Breast epithelium (tissue), 4 donors: ENCODE results near the gene AGO3. TPM values are rescaled to one million over a fixed set of nuclear protein-coding genes. Genes with fewer than 3 reads are reported as not detected.

Experiments
- DNase-seq, 2 donors: peaks; one replicate each; pipeline ENCODE4 v3.0.0-alpha.2; 2019; ENCODE audit warnings: low spot score in 2 of 2
- H3K27ac ChIP-seq, 2 donors: fragments of 200-600 bp; sonication (generic) in 1 of 2; one replicate each; pipeline ENCODE4 v1.5.1; 2016 to 2019; ENCODE audit warnings: mild to moderate bottlenecking in 1 of 2
- H3K27me3 ChIP-seq, 2 donors: fragments of 200-600 bp; sonication (generic) in 1 of 2; one replicate each; pipeline versions ENCODE4 v1.5.1 to v1.6.0; 2017 to 2019; ENCODE audit warnings: control low read depth in 1 of 2, mild to moderate bottlenecking in 1 of 2
- H3K36me3 ChIP-seq: fragments of 200-600 bp; one replicate; pipeline ENCODE4 v1.5.1; 2019
- H3K4me1 ChIP-seq, 2 donors: fragments of 200-600 bp; sonication (generic); one replicate each; pipeline ENCODE4 v1.5.1; 2016 to 2019; ENCODE audit warnings: control low read depth in 1 of 2
- H3K4me3 ChIP-seq, 3 donors: fragments of 200-600 bp; sonication (generic); 1 replicate in 2 of 3; 2 replicates in 1 of 3; pipeline ENCODE4 v1.5.1; 2016 to 2019; ENCODE audit warnings: mild to moderate bottlenecking in 3 of 3, moderate library complexity in 2 of 3
- H3K9me3 ChIP-seq, 2 donors: fragments of 200-600 bp; sonication (generic) in 1 of 2; one replicate each; pipeline ENCODE4 v1.5.1; 2016 to 2019; ENCODE audit warnings: control low read depth in 1 of 2
- POLR2A ChIP-seq: fragments of 450-650 bp; IDR thresholded peaks from one replicate; pipeline ENCODE4 v1.6.1; 2016; ENCODE audit warnings: antibody characterized with exemption, mild to moderate bottlenecking, moderate library complexity
- POLR2AphosphoS5 ChIP-seq, 3 donors: sonication (generic); formaldehyde crosslinking; IDR thresholded peaks; one replicate each; pipeline ENCODE4 v1.6.1; 2017; ENCODE audit warnings: antibody characterized with exemption in 3 of 3
- intact Hi-C: fragments of 100-400 bp; cut with DNase I; formaldehyde crosslinking; loops from one replicate; pipeline ENCODE4 v1.15.1; 2023; ENCODE audit warnings: low total_unique reads
- total RNA-seq, 3 donors: library from RNA; depleted of rRNA; stranded (reverse); fragments of >200 nt; gene quantifications; one replicate each; pipeline ENCODE4 v1.1.0, GENCODE V29; 2016
- TF ChIP-seq, protein P1 (sequence below), 3 donors: fragments of 450-650 bp; IDR thresholded peaks; one replicate each; pipeline ENCODE4 v1.5.1; 2016 to 2017; ENCODE audit warnings: antibody characterized with exemption in 3 of 3, mild to moderate bottlenecking in 3 of 3, moderate library complexity in 3 of 3

AGO3 gene
- total RNA-seq, 3 donors from 2014 or later, result 28.2 TPM

DNA sequence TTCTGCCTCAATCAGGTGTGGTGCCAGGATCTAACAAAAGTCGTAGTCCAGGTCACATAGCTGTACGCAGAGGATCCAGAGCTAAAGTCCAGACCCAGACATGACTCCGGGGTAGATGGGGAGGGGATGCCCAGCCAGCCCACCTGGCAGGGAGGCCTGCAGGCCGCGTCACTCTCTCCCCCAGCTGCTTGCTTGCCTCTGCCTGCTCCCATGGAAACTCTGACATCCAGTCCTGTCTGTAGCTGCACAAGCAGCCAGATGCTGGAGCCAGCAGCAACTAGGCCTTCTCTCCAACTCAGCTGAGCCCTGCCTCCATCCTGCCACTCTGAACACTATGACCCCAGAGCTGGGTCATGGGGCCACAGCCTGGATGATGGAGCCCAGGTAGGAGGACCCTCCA, 186.0 kb downstream of the AGO3 start:
- H3K9me3 ChIP-seq, result no peaks in the 10 kb centered on the region
- TF ChIP-seq, protein P1, sequence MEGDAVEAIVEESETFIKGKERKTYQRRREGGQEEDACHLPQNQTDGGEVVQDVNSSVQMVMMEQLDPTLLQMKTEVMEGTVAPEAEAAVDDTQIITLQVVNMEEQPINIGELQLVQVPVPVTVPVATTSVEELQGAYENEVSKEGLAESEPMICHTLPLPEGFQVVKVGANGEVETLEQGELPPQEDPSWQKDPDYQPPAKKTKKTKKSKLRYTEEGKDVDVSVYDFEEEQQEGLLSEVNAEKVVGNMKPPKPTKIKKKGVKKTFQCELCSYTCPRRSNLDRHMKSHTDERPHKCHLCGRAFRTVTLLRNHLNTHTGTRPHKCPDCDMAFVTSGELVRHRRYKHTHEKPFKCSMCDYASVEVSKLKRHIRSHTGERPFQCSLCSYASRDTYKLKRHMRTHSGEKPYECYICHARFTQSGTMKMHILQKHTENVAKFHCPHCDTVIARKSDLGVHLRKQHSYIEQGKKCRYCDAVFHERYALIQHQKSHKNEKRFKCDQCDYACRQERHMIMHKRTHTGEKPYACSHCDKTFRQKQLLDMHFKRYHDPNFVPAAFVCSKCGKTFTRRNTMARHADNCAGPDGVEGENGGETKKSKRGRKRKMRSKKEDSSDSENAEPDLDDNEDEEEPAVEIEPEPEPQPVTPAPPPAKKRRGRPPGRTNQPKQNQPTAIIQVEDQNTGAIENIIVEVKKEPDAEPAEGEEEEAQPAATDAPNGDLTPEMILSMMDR (IDR thresholded peaks at IDR 0.05), result no peak
- TF ChIP-seq POLR2A (no peak), POLR2AphosphoS5 (IDR thresholded peaks at IDR 0.05) (no peak)
- peaks cover 4 to 21% of the 10 kb centered on the region in 2 donors for H3K4me1 ChIP-seq
- DNase-seq, result no peak
- intact Hi-C loops, result no loop called here
- peak overlapping the region; percentile 67 to 86 for H3K27ac ChIP-seq
- no peaks in the 10 kb centered on the region for H3K36me3 ChIP-seq
- no peaks in the 10 kb centered on the region for H3K27me3 ChIP-seq
- H3K4me3 ChIP-seq, result no peak overlapping the region

DNA sequence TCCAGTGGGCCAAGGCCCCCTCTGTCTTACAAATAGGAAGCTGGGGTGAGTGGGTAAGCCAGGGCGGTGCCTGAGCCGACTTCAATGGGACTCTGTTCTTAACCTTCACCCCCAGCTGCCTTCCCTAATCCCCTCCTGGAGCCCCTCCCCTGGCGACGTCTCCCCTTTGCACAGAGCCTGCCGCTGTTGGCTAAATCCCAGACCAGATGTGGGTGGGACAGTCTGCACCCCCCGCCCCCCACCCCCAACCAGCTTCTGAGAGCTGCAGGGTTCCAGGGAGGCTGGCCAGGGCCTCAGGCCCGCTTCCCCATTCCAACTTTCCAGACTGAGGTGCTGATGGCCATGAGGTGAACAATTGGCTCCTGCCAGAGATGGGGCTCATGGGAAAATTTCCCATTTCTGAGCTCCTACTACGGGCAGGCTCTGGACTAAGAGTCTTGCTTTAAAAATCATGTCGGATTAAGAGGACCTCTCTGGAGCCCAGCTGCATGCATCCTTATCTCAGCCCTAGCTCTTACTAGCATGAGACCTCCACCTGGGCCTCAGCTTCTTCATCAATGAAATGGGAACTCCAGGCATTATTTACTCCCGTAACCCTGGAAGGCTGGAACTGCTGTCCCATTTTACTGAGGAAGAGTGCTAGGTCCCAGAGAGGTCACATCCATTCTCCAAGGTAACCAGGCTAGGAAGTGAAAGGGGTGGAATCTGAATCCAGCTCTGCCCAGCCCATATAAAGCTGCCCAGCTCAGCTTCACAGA, 187.7 kb downstream of the AGO3 start:
- Histone ChIP-seq H3K4me3 (no peak overlapping the region), H3K27ac (peak overlapping the region; percentile 63 to 68), H3K9me3 (no peaks in the 10 kb centered on the region), H3K27me3 (no peaks in the 10 kb centered on the region), H3K36me3 (no peaks in the 10 kb centered on the region), H3K4me1 (peaks cover 4 to 21% of the 10 kb centered on the region in 2 donors)
- DNase-seq, result no peak
- TF ChIP-seq POLR2A (no peak), POLR2AphosphoS5 (IDR thresholded peaks at IDR 0.05) (no peak)
- TF ChIP-seq, protein P1 (IDR thresholded peaks at IDR 0.05), result no peak
- intact Hi-C loops, result no loop called here

DNA sequence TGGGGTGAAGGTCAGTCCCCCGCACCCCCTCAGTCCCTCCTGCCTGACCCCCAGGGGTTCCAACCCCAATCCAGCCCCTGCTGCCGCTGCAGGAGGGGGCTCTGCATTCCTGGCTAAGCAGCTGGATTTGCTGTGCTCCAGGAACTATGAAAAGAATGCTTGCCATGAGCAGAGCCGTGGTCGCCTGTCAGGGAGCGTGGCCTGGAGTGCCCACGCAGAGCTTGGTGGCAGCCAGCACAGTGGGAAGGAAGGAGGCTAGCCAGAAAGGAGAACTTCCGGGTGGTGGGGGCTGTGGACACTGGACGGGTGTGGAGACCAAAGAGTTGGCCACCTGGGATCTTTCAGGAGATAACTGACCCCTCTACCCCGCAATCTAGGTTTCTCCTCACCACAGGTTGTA, 188.6 kb downstream of the AGO3 start:
- intact Hi-C loops, result no loop called here
- peak in 1 of 2 donors; percentile 55 for DNase-seq
- H3K4me1 ChIP-seq, result peaks cover 4 to 21% of the 10 kb centered on the region in 2 donors
- peak in 1 of 3 donors; percentile 17 for TF ChIP-seq POLR2AphosphoS5 (IDR thresholded peaks at IDR 0.05)
- TF ChIP-seq, protein P1 (IDR thresholded peaks at IDR 0.05), result no peak
- peak overlapping the region; percentile 63 to 68 for H3K27ac ChIP-seq
- no peaks in the 10 kb centered on the region for H3K9me3 ChIP-seq
- no peaks in the 10 kb centered on the region for H3K27me3 ChIP-seq
- no peak overlapping the region for H3K4me3 ChIP-seq
- H3K36me3 ChIP-seq, result no peaks in the 10 kb centered on the region

Other genes with a start within 250 kb of the AGO3 start
- gene C1orf216, start 212.2 kb upstream of the AGO3 start, total RNA-seq, result 10 to 100 TPM in 2 of 3 donors, 1 to 10 TPM in 1; 8.2 to 16.0 (median 13.1) TPM
- gene CLSPN, start 161.1 kb upstream of the AGO3 start, total RNA-seq, result under 1 TPM; 0.15 to 0.48 (median 0.33) TPM
- gene AGO4, start 123.1 kb upstream of the AGO3 start, total RNA-seq, result 10 to 100 TPM; 20.0 to 27.4 (median 22.4) TPM
- 10 to 100 TPM; 22.3 to 26.1 (median 23.4) TPM for gene AGO1, start 47.9 kb upstream of the AGO3 start, total RNA-seq
- gene TEKT2, start 153.0 kb downstream of the AGO3 start, total RNA-seq, result 1 to 10 TPM in 1 of 3 donors, under 1 TPM in 1, not detected in 1; 0.98 to 1.2 TPM
- gene ADPRS, start 157.8 kb downstream of the AGO3 start, total RNA-seq, result 10 to 100 TPM; 26.2 to 48.7 (median 39.7) TPM
- 10 to 100 TPM in 2 of 3 donors, 1 to 10 TPM in 1; 3.4 to 20.6 (median 11.1) TPM for gene COL8A2, start 194.1 kb downstream of the AGO3 start, total RNA-seq
- gene TRAPPC3, start 218.4 kb downstream of the AGO3 start, total RNA-seq, result 100 to 1,000 TPM; 107 to 118 (median 116) TPM
- 10 to 100 TPM; 67.4 to 78.0 (median 68.6) TPM for gene MAP7D1, start 225.1 kb downstream of the AGO3 start, total RNA-seq